HG02970 (cell line): Measurements from ENCODE around the gene CDC25B.
A peak's percentile ranks its signal among the peaks of the same experiment; 100 is the strongest.

ENCODE experiments used
- ATAC-seq: cut with Tn5 transposase; IDR thresholded peaks from one replicate; pipeline ENCODE4 v1.9.1; 2021; ENCODE audit warnings: mild to moderate bottlenecking, moderate library complexity, moderate number of reproducible peaks; ENCODE audit not compliant: unreplicated experiment, low FRiP score

Gene CDC25B

DNA sequence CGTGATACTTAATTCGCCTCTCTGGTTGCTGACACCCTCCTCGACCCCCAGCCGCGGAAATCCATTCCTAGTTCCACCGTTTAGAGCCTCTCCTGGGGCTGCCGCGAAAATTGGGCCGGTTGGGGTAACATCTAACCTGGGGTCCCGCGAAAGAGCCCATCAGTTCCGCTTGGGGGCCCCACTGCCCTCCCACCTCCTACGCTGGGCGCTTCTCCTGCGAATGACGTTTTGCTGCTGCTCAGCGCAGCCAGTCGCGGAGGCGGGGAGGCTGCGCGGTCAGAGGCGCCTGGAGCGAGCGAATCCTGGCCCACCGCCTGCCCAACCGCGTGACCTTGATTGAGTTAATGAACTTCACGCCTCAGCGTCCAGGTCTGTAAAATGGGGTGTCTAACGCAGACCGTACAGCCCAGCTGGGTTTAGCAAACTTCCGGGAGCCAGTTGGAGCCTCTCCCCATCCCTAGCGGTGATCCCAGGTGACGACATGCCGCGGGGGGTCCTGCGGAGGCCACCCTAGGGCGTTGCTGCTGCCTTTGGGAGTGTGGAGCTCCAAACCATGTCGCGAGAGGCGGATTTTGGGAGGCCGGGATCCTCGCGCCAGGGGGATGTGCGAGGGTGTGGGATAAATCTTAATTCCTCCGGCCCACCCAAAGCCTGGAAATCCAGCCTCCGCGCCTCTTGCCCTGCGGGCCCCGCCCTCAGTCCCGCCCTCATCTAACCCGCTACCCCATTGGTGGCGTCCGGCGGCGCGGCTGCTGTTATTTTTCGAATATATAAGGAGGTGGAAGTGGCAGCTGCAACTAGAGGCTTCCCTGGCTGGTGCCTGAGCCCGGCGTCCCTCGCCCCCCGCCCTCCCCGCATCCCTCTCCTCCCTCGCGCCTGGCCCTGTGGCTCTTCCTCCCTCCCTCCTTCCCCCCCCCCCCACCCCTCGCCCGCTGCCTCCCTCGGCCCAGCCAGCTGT, at the start of gene CDC25B:
Gene CDC25B, plus strand, starts transcription at position 800 of the 958 bp plus-strand sequence. CDS start 222 bp downstream, outside the sequence.
- ATAC-seq, result peak; percentile 50

DNA sequence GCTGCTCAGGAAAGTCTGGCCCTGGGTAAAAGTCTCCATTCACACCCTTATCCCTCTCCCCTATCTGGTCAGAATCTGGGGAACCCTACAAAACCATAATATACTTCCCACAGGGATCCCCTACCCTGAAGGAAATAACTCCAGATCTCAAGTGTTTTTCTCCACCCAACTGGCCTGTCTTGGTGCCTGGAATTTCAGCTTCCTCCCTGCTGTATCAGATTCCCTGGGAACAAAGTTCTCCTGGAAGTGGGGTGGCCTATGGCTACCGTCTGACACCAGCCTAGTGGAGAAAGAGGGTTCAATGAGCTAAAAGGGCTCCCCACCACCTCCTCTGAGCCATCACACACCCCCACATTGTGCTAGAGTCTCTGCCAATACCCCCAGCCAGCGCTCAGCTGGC, 48.6 kb upstream of the CDC25B start:
- ATAC-seq, result no peak

DNA sequence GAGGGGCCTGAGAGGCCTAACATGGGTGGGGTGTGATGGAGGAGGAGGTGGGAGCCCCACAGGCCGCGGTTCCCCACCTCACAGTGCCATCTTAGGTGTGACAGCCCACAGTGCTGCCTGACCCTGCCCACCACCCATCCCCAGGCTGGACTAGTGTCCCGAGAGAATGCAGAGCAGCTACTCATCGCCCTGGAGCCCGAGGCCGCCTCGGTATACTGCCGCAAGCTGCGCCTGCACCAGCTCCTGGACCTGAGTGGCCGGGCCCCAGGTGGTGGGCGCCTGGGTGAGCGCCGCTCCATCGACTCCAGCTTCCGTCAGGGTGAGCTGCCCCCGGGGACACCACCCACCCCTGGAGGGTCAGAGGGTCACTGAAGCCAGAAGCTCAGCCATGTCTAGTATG, 48.0 kb upstream of the CDC25B start:
- no peak for ATAC-seq

DNA sequence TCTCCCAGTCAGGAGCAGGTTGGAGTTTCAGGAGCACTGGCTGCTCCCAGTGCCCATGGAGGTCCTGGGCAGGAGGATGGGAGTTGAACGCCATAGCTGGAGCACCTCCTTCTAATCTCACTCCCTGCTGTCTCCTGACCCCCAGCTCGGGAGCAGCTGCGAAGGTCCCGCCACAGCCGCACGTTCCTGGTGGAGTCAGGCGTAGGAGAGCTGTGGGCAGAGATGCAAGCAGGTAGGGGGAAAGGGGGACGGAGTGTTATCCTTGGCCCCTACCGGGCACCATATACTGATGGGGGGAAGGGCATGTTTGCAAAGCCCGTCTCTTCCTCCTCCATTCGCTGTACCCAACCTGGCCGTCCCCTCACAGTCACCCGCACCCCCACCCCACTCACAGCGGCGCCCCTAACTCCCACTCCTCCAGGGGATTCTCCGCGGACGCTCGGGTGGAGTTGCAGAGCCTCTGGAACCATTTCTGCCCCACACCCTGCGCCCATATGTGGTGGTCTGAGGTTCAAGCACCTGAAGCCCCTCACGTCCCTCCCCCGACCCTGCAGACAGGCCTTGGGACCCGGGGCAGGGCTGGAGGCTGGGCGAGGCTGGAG, 46.9 kb upstream of the CDC25B start:
- no peak for ATAC-seq

DNA sequence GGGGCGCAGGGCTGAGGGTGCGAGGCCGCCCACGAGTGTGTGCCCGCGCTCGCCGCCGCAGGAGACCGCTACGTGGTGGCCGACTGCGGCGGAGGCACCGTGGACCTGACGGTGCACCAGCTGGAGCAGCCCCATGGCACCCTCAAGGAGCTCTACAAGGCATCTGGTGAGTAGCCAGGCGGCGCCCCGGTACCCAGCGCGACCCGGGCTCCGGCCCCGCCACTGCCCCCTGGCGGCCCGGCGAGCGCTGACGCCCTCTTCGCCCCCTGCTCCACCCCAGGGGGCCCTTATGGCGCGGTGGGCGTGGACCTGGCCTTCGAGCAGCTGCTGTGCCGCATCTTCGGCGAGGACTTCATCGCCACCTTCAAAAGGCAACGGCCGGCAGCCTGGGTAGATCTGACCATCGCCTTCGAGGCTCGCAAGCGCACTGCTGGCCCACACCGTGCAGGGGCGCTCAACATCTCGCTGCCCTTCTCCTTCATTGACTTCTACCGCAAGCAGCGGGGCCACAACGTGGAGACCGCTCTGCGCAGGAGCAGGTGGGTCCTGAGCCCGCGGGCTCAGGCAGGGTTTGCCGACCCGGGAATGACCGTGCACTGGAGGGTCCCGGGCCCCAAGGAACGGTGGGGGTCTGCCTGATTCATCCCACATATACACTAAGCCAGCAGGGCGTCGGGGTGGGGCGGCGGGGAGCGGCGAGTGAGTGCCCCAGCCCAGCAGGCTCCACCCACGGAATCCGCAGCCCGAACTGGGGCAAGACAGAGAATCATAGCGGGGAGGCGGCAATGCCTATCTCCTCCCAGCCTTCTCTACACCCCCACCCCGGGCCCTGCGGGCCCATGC, 46.2 kb upstream of the CDC25B start:
- no peak for ATAC-seq

DNA sequence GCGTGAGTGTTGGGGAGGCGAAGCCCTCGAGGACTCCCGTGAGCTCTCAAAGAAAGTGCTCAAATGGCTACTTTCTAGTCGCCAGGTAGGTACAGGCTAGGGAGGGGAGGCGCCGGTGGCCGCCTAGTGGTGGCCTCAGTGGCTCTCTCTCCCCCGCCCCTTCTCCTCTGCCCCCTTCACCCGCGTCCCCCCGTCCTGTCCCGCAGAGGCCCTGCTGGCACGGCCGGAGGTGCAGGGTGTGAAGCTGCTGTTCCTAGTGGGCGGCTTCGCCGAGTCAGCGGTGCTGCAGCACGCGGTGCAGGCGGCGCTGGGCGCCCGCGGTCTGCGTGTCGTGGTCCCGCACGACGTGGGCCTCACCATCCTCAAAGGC, 44.8 kb upstream of the CDC25B start:
- no peak for ATAC-seq

DNA sequence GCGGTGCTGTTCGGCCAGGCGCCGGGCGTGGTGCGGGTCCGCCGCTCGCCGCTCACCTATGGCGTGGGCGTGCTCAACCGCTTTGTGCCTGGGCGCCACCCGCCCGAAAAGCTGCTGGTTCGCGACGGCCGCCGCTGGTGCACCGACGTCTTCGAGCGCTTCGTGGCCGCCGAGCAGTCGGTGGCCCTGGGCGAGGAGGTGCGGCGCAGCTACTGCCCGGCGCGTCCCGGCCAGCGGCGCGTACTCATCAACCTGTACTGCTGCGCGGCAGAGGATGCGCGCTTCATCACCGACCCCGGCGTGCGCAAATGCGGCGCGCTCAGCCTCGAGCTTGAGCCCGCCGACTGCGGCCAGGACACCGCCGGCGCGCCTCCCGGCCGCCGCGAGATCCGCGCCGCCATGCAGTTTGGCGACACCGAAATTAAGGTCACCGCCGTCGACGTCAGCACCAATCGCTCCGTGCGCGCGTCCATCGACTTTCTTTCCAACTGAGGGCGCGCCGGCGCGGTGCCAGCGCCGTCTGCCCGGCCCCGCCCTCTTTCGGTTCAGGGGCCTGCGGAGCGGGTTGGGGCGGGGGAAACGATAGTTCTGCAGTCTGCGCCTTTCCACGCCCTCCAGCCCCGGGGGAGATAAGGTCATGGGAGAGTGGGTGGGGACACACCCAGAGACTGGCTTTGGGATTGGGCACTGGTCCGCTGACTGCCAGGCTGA, 44.3 kb upstream of the CDC25B start:
- ATAC-seq, result no peak

DNA sequence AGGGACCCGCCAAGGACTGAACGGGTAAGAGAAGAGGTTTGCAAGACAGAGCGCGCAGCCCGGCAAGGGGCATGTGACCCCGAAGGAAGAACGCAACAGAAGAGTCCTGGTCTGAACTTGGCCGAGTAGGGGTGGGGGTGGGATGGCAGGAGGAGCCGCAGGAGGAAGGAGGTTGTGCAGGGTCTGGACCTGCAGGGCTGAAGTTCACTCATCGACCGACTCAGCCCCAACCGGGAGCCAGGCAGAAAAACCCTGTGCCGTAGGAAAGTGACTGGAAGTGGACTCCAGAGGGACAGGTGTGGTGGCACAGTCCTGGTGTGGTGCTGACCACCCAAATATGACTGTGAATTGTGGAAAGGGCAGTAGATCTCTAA, 43.7 kb upstream of the CDC25B start:
- no peak for ATAC-seq

DNA sequence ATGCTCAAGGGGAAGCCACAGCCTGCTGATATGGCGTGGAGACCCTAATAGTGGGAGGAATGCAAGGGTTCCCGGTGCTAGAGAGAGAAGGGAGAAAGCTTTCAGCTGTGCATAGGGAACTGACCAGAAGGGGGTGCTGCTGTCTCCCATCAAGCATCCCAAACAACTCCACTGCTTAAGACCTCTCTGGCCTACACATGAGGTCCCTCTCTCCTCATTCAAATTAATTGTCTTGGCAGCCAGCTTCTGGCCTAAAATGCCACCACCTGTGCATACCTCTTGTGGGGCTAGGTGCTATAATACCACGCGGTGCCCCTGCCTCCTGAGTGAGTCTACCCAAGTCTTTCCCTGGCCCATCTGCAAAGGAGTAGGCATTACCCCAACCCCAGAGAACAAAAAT, 43.0 kb upstream of the CDC25B start:
- ATAC-seq, result no peak

DNA sequence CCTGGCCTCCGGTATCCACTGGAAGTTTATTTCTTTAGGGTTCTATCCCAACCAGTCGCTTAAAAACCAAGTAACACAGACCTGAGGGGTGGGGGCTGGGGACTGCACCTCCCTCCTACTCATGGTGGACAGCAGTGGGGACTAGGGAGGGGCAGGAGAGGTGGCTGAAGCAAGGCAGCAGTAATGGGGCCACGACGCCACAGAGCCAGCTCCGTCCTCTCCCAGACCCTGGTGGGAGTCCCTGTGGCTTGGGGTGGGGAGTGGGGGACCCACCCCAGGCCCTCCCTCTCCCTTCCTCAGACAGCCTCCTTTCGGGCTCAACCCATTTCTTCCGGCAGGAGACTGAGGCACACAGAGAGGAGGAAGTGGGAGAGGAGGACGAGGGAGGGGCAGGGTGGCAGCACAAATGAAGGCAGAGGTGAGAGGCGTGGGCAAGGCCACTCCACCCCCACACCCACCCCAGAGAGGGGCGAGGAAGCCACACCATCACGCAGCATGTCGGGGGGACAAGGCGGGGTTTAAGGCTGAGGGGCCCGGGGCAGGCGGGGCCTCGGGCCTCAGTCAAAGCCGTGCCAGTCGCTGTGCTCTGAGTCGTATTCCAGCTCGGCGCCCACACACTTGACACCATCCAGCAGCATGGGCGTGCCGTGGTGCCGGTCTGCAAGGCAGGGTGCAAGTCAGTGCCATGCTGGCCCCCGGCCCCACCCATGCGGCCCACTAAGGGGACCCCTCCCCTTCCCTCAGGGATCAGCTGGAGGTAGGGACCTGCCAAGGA, 42.4 kb upstream of the CDC25B start:
- no peak for ATAC-seq

DNA sequence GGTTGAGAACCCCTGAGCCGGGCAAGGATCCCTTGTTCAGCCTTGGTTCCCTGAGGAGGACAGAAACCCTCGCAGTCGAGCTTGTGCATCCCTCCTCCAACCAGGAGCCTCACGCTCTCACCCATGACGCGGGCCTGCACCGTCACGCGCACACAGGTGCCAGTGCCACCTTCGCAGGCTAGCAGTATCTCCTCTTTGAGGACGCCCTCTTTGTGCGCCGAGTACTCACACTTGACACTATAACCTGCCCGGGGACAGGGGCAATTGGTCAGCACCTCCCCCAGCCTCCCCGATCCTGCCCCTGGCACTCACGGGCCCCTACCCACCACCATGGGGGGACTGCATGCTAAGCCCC, 41.9 kb upstream of the CDC25B start:
- no peak for ATAC-seq

DNA sequence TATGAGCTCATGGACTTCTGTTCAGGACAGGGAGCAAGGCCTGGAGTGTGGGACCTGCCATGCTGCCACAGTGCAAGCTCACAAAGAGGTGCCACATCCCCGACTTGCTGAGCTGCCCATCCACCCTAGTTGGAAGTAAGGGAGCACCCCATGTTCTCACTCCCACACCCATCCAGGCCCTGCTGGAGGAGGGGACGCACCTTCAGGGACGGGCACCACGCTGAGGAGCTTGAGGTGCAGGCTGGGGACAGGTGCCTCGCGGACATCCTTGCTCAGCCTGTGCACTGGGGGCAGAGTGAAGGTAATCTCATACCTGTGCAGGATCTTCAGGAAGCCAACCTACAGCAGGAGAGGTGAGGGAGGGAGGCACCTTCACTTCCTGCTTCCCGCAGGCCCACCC, 40.8 kb upstream of the CDC25B start:
- ATAC-seq, result no peak

DNA sequence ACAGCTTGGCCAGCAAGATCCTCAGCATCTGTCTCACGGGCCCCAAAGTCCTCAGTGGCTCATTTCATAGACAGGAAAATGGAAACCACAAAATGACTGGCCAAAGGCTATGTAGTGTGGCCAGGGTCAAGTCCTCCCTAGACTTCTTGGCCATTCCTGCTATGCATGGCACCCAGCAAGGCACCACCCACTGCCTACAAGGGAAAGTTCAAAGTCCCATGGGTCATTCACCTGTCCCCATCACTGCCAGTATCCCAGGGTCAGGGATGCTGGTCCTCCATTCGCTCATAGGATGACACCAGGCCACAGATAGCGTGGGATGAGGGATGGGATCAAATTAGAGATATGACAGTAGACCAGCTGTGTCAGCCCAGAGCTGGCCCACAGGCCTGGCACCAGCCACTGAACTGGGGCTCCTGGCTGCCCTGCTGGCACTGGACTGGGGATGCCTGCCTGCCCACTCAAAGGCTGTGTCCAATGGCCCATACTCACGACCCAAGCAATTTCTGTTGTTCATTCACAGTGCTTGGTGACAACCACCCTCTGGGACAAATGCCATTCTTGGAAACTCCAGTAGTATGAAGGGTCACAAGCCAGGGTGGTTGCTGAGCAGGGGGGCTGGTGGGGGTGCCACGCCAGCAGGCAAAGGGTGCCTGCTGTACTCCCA, 40.2 kb upstream of the CDC25B start:
- no peak for ATAC-seq

DNA sequence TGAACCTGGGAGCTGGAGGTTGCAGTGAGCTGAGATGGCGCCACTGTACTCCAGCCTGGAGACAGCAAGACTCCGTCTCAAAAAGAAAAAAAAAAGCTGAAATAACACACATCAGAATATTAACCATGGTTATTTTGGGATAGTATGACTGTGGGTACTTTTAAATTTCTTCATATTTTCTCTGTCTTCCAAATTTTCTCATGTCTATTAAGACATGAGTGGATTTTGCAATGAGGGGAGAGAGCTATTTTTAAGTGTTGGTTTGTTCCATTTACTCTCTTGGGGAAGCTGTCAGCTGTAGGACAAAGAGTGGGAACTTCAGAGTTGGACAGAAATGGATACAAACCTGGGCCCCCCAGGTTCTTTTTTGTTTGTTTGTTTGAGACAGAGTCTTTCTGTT, 38.8 kb upstream of the CDC25B start:
- no peak for ATAC-seq

DNA sequence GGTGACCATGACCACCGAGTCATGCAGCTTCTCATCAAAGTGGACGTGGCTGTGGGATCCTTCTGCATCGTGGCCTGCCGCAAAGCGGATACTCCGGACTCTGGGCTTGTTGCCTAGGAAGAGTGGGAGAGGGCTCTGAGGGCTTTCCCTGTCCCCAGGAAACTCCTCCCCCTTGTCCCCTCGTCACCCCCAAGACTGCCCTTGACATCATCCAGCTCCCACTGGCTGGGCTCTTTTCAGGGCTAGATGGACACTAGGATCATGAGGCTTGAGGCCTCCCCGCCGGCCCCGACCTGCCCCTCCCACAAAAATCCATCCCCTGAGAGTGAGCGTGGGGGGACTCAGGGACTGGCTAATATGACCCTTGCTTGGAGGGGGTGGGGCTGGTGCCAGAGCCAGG, 37.5 kb upstream of the CDC25B start:
- no peak for ATAC-seq

DNA sequence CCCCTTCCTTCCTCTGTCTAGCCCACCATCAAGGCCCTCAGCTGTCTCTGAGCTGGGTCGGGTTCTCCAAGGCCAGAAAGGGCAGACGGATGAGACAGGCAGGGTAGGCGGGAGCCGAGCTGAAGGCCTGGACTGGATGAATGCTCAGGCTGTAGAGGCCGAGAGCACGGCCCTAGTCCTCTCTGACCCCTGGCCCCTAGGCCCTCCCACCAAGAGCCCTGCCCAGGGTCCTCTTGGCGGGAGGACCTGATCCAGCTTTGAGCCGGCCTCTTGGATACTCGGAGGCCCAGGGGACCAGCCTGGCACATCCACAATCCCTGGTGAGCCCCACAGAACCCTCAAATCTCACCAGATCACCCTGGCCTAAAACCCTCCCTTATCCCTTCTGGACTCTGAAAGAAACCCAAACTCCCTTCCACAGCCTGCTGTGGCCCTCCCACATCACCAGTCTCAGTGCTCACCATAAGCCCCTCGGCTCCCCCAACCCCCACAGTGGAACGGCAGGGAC, 36.7 kb upstream of the CDC25B start:
- ATAC-seq, result no peak

DNA sequence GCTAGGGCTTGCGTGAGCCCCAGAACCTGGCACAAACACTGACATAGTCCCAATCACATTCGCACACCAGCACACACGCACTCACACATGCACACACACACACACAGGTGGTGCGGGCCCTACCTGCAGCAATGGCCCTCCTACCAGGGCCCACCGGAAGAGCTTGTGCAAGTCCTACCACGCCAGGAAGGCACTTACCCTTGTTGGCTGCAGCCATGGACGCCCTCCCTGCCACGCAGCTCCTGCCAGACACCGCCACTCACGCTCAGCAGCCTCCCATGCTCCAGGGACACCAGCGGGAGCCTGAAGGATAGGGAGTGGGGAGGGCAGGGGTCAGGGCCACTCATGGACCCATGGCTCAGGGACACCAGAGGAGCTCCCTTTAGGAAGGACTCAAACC, 36.2 kb upstream of the CDC25B start:
- no peak for ATAC-seq

DNA sequence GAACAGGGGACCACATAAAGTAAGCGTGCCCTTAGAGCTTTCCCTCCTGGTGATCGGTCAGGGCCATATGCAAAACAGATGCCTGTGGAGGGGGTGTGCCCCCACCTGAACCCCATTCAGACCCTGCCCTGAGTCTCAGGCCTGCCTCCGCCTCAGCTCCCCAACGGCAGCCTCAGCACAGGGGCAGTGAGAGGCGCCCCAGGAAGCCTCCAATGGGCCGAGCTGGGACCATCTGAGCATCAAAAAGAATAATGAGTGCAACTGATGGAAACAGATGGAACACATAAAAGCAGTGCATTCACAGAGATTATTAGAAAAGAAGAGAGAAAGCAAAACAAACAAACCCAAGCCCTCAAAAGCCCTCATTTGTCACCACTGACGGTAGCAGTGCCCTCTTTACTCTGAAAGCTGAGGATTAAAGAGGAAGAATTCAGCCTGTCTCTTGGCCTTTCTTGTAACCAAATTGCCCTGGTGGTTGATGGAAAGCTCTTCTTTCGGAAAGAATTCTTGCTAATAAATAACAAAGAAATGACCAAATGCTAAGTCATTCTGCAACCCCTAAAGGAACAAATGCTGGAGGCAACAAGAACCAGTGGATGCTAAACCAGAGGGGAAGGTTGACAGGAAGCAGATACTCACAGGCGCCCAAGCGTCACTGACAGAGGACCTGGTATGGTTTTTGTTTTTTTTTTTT, 35.3 kb upstream of the CDC25B start:
- no peak for ATAC-seq
